Neural progenitor cell (in vitro differentiated cells): ENCODE results near the gene PCBD2. TPM values are rescaled to one million over a fixed set of nuclear protein-coding genes. Genes with fewer than 3 reads are reported as not detected.
A peak's percentile ranks its signal among the peaks of the same experiment; 100 is the strongest.

Experiments
- DNase-seq: peaks from one replicate; pipeline ENCODE4 v3.0.0-alpha.2; 2016; ENCODE audit warnings: low spot score
- H2AFZ ChIP-seq: fragments of 200-600 bp; sonication (generic); replicated peaks from 2 replicates; pipeline ENCODE4 v1.6.1; 2016; ENCODE audit warnings: antibody characterized with exemption
- H3F3A ChIP-seq: fragments of 200-600 bp; sonication (generic); 2 replicates; pipeline ENCODE4 v1.6.1; 2016; ENCODE audit warnings: antibody characterized with exemption, low read depth
- H3K27ac ChIP-seq: fragments of 200-600 bp; sonication (generic); 2 replicates; pipeline ENCODE4 v1.5.1; 2016; ENCODE audit warnings: mild to moderate bottlenecking
- H3K27me3 ChIP-seq: fragments of 200-600 bp; sonication (generic); 2 replicates; pipeline ENCODE4 v1.6.1; 2016; ENCODE audit warnings: mild to moderate bottlenecking, moderate library complexity
- H3K36me3 ChIP-seq: fragments of 200-600 bp; sonication (generic); 2 replicates; pipeline ENCODE4 v1.5.1; 2016
- H3K4me1 ChIP-seq: fragments of 200-600 bp; sonication (generic); 2 replicates; pipeline ENCODE4 v1.6.1; 2016; ENCODE audit warnings: mixed run types
- H3K4me2 ChIP-seq: fragments of 200-600 bp; sonication (generic); 2 replicates; pipeline ENCODE4 v1.6.1; 2016
- H3K4me3 ChIP-seq: fragments of 200-600 bp; sonication (generic); 2 replicates; pipeline ENCODE4 v1.5.1; 2016
- H3K79me2 ChIP-seq: fragments of 200-600 bp; sonication (generic); 2 replicates; pipeline ENCODE4 v1.6.1; 2016; ENCODE audit warnings: low read depth
- H3K9ac ChIP-seq: fragments of 200-600 bp; sonication (generic); 2 replicates; pipeline ENCODE4 v1.6.1; 2016
- H3K9me3 ChIP-seq: fragments of 200-600 bp; sonication (generic); 2 replicates; pipeline ENCODE4 v1.5.1; 2016; ENCODE audit warnings: low read depth
- H4K20me1 ChIP-seq: fragments of 200-600 bp; sonication (generic); 2 replicates; pipeline ENCODE4 v1.6.1; 2016; ENCODE audit warnings: low read depth
- H3K27ac Mint-ChIP-seq: 3 replicates; pipeline ENCODE4 v1.8.0; 2021; ENCODE audit warnings: mixed read lengths
- H3K27me3 Mint-ChIP-seq: 2 replicates; pipeline ENCODE4 v1.8.0; 2022; ENCODE audit warnings: low read depth, mild to moderate bottlenecking, inconsistent platforms, moderate library complexity, mixed read lengths; ENCODE audit not compliant: insufficient read depth
- H3K36me3 Mint-ChIP-seq: 3 replicates; pipeline ENCODE4 v1.8.0; 2021; ENCODE audit warnings: mixed read lengths
- H3K4me1 Mint-ChIP-seq: 3 replicates; pipeline ENCODE4 v1.8.0; 2021; ENCODE audit warnings: mixed read lengths
- H3K4me3 Mint-ChIP-seq: 3 replicates; pipeline ENCODE4 v1.8.0; 2021; ENCODE audit warnings: mild to moderate bottlenecking, moderate library complexity, mixed read lengths
- H3K9me3 Mint-ChIP-seq: 3 replicates; pipeline ENCODE4 v1.8.0; 2020; ENCODE audit warnings: mixed read lengths
- EZH2 ChIP-seq: fragments of 200-600 bp; sonication (generic); IDR thresholded peaks from 2 replicates; pipeline ENCODE4 v1.6.1; 2017; ENCODE audit warnings: antibody characterized with exemption, mild to moderate bottlenecking, moderate library complexity
- EZH2phosphoT487 ChIP-seq: fragments of 200-600 bp; sonication (generic); IDR thresholded peaks from 2 replicates; pipeline ENCODE4 v1.6.1; 2017; ENCODE audit warnings: antibody characterized with exemption
- total RNA-seq: library from RNA; depleted of rRNA; stranded (reverse); fragments of >200 nt; gene quantifications from 2 replicates; pipeline ENCODE4 v1.2.3, GENCODE V29; 2015; ENCODE audit warnings: low replicate concordance
- TF ChIP-seq, protein P1 (sequence below): fragments of 200-600 bp; sonication (generic); IDR thresholded peaks from 2 replicates; pipeline ENCODE4 v1.5.1; 2017; ENCODE audit warnings: antibody characterized with exemption, mild to moderate bottlenecking

PCBD2 gene
- total RNA-seq, 1 donor from 2014 or later, result 5.0 TPM

GRCh38 chr5:134932508-134932907 lies 27.6 kb downstream of the PCBD2 start:
- no peaks in the 10 kb centered on the region for H3K9me3 Mint-ChIP-seq
- Histone ChIP-seq H3K9ac (no peak overlapping the region), H2AFZ (no peak overlapping the region), H3K9me3 (no peaks in the 10 kb centered on the region), H3K4me3 (no peak overlapping the region), H3K27me3 (no peaks in the 10 kb centered on the region), H3K4me1 (peaks cover under 1% of the 10 kb centered on the region), H3F3A (peaks cover under 1% of the 10 kb centered on the region), H3K36me3 (no peaks in the 10 kb centered on the region), H3K4me2 (no peak overlapping the region), H4K20me1 (no peaks in the 10 kb centered on the region), H3K27ac (no peak overlapping the region), H3K79me2 (no peaks in the 10 kb centered on the region)
- H3K4me3 Mint-ChIP-seq, result no peak overlapping the region
- peaks cover 8% of the 10 kb centered on the region for H3K36me3 Mint-ChIP-seq
- no peak for DNase-seq
- TF ChIP-seq, protein P1, sequence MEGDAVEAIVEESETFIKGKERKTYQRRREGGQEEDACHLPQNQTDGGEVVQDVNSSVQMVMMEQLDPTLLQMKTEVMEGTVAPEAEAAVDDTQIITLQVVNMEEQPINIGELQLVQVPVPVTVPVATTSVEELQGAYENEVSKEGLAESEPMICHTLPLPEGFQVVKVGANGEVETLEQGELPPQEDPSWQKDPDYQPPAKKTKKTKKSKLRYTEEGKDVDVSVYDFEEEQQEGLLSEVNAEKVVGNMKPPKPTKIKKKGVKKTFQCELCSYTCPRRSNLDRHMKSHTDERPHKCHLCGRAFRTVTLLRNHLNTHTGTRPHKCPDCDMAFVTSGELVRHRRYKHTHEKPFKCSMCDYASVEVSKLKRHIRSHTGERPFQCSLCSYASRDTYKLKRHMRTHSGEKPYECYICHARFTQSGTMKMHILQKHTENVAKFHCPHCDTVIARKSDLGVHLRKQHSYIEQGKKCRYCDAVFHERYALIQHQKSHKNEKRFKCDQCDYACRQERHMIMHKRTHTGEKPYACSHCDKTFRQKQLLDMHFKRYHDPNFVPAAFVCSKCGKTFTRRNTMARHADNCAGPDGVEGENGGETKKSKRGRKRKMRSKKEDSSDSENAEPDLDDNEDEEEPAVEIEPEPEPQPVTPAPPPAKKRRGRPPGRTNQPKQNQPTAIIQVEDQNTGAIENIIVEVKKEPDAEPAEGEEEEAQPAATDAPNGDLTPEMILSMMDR, result no peak
- TF ChIP-seq EZH2phosphoT487 (no peak), EZH2 (no peak)
- H3K27me3 Mint-ChIP-seq, result no peaks in the 10 kb centered on the region
- H3K4me1 Mint-ChIP-seq, result no peaks in the 10 kb centered on the region
- no peak overlapping the region for H3K27ac Mint-ChIP-seq

- no peaks in the 10 kb centered on the region for H3K27me3 ChIP-seq
- Mint-ChIP-seq H3K36me3 (peaks cover 4% of the 10 kb centered on the region), H3K9me3 (no peaks in the 10 kb centered on the region), H3K4me1 (peaks cover 8% of the 10 kb centered on the region), H3K27me3 (no peaks in the 10 kb centered on the region), H3K4me3 (no peak overlapping the region), H3K27ac (no peak overlapping the region)
- H3K27ac ChIP-seq, result no peak overlapping the region
- H3K36me3 ChIP-seq, result no peaks in the 10 kb centered on the region
- TF ChIP-seq EZH2phosphoT487 (no peak), EZH2 (no peak)
- no peaks in the 10 kb centered on the region for H4K20me1 ChIP-seq
- DNase-seq, result no peak
- H3K9ac ChIP-seq, result no peak overlapping the region
- H3K4me2 ChIP-seq, result no peak overlapping the region
- H3K4me3 ChIP-seq, result no peak overlapping the region
- H2AFZ ChIP-seq, result no peak overlapping the region
- no peaks in the 10 kb centered on the region for H3K9me3 ChIP-seq
- H3K4me1 ChIP-seq, result peaks cover 18% of the 10 kb centered on the region
- peaks cover 9% of the 10 kb centered on the region for H3F3A ChIP-seq
- H3K79me2 ChIP-seq, result no peaks in the 10 kb centered on the region
Observed at GRCh38 chr5:134934202-134934601, 29.3 kb downstream of the PCBD2 start.

DNA sequence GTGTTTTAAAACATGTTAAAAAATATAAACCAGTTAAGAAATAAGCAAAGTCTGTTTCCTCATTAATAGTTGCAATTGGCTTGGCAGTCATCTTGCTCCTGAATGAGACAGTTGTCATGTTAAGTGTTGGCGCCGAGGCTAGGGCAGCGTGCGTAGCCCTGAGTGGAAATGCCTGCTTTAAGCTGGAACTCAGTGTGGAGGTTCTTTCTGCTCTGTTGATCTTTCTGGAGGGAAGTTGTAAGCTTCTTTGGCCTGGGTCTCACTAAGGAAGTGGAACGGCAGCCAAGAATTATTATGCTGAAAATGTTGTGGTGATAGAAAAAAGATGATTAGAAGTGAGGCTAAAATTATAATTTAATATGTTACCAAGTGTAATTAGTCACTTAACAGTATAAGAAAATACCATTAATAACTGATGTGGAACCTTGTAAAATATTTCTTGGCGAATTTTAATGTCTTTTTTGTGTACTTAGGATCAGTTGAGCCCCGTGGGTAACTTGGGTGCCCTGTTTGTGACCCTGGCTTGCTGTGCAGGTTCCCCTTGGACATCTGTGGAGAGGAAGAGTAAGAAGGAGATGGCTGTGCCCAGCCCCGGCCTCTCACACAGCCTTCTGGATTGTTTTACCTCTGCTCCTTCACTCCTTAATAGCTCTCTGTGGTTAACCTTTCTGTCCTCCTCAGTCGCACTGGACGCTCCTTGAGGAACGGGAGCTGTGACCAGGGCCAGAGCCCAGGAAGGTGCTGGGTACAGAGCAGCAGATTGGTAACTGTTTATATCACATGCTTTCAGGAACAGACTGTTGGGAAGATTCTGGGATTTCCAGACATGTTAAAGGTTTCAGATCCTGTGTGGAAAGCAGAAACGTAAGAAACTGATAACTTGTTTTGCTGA lies 31.0 kb downstream of the PCBD2 start:
- Histone ChIP-seq H3K4me3 (no peak overlapping the region), H3K36me3 (no peaks in the 10 kb centered on the region), H2AFZ (no peak overlapping the region), H3K4me2 (no peak overlapping the region), H3K27ac (no peak overlapping the region), H3K9me3 (no peaks in the 10 kb centered on the region), H3K9ac (no peak overlapping the region), H4K20me1 (no peaks in the 10 kb centered on the region), H3K79me2 (no peaks in the 10 kb centered on the region), H3K4me1 (peaks cover 23% of the 10 kb centered on the region), H3F3A (peaks cover 9% of the 10 kb centered on the region), H3K27me3 (no peaks in the 10 kb centered on the region)
- no peaks in the 10 kb centered on the region for H3K27me3 Mint-ChIP-seq
- H3K36me3 Mint-ChIP-seq, result peaks cover 6% of the 10 kb centered on the region
- H3K4me3 Mint-ChIP-seq, result no peak overlapping the region
- H3K4me1 Mint-ChIP-seq, result peaks cover 8% of the 10 kb centered on the region
- no peak for DNase-seq
- H3K9me3 Mint-ChIP-seq, result no peaks in the 10 kb centered on the region
- H3K27ac Mint-ChIP-seq, result no peak overlapping the region
- TF ChIP-seq EZH2phosphoT487, result no peak
- no peak for TF ChIP-seq EZH2

GRCh38 chr5:134937526-134937925 lies 32.6 kb downstream of the PCBD2 start:
- Mint-ChIP-seq H3K36me3 (peaks cover 8% of the 10 kb centered on the region), H3K4me1 (peaks cover 8% of the 10 kb centered on the region), H3K4me3 (no peak overlapping the region), H3K27me3 (no peaks in the 10 kb centered on the region), H3K27ac (no peak overlapping the region), H3K9me3 (no peaks in the 10 kb centered on the region)
- no peaks in the 10 kb centered on the region for H4K20me1 ChIP-seq
- H3K36me3 ChIP-seq, result no peaks in the 10 kb centered on the region
- H3K4me3 ChIP-seq, result no peak overlapping the region
- H3K27ac ChIP-seq, result no peak overlapping the region
- no peak overlapping the region for H3K9ac ChIP-seq
- no peaks in the 10 kb centered on the region for H3K9me3 ChIP-seq
- peak overlapping the region; percentile 54 for H3K4me2 ChIP-seq
- no peak overlapping the region for H2AFZ ChIP-seq
- peaks cover 9% of the 10 kb centered on the region for H3F3A ChIP-seq
- TF ChIP-seq EZH2, result no peak
- TF ChIP-seq EZH2phosphoT487, result no peak
- TF ChIP-seq, protein P1, result no peak
- H3K79me2 ChIP-seq, result no peaks in the 10 kb centered on the region
- H3K27me3 ChIP-seq, result no peaks in the 10 kb centered on the region
- peak; percentile 32 for DNase-seq
- H3K4me1 ChIP-seq, result peaks cover 23% of the 10 kb centered on the region
